Duodenal mucosa (tissue), 2 donors: Measurements from ENCODE around the gene PCID2.

Experiments
- H3K27ac ChIP-seq: one replicate; pipeline ENCODE4 v1.7.0; 2013; ENCODE audit warnings: low read depth, low read length
- H3K27me3 ChIP-seq, 2 donors: one replicate each; pipeline ENCODE4 v1.7.0; 2013; ENCODE audit warnings: low read length in 2 of 2, control low read depth in 1 of 2; ENCODE audit not compliant: insufficient read depth in 2 of 2, control insufficient read depth in 1 of 2
- H3K36me3 ChIP-seq, 2 donors: one replicate each; pipeline ENCODE4 v1.7.0; 2013; ENCODE audit warnings: low read length in 2 of 2, control low read depth in 1 of 2; ENCODE audit not compliant: insufficient read depth in 2 of 2, control insufficient read depth in 1 of 2
- H3K4me1 ChIP-seq, 2 donors: one replicate each; pipeline ENCODE4 v1.7.0; 2013; ENCODE audit warnings: low read length in 2 of 2, control low read depth in 1 of 2; ENCODE audit not compliant: insufficient read depth in 2 of 2, control insufficient read depth in 1 of 2
- H3K4me3 ChIP-seq, 2 donors: one replicate each; pipeline ENCODE4 v1.7.0; 2013; ENCODE audit warnings: low read length in 2 of 2, low read depth in 1 of 2
- H3K9ac ChIP-seq, 2 donors: one replicate each; pipeline ENCODE4 v1.7.0; 2013; ENCODE audit warnings: low read length in 2 of 2, low read depth in 1 of 2
- H3K9me3 ChIP-seq, 2 donors: one replicate each; pipeline ENCODE4 v1.7.0; 2013; ENCODE audit warnings: low read length in 2 of 2, control low read depth in 1 of 2; ENCODE audit not compliant: control insufficient read depth in 1 of 2

PCID2 gene

DNA sequence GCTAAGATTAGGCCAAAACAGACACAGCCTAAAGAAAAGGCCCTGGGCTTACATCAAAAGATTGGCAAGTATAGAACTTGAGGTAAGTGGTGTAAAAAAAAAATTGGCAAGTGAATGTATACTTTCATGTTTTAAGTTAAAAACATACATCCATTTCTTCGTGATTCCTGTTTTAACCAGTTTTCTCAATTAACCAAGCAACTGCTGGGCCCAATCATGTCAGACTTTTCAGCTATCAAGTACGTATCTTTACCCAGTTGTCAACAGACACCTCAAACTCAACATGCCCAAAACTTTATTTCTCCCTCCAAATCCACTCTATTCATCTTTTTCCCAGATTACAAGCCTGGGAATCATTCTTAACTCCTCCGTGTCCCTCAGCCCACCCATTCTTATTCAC lies 1.0 kb downstream of the PCID2 start:
- Histone ChIP-seq H3K9me3 (no peaks in the 10 kb centered on the region), H3K27ac (no peak overlapping the region), H3K36me3 (peaks cover 3 to 24% of the 10 kb centered on the region in 2 donors), H3K4me1 (peaks cover 19 to 28% of the 10 kb centered on the region in 2 donors), H3K4me3 (peak overlapping the region; percentile 89), H3K9ac (peak overlapping the region; percentile 81 to 96), H3K27me3 (no peaks in the 10 kb centered on the region)

DNA sequence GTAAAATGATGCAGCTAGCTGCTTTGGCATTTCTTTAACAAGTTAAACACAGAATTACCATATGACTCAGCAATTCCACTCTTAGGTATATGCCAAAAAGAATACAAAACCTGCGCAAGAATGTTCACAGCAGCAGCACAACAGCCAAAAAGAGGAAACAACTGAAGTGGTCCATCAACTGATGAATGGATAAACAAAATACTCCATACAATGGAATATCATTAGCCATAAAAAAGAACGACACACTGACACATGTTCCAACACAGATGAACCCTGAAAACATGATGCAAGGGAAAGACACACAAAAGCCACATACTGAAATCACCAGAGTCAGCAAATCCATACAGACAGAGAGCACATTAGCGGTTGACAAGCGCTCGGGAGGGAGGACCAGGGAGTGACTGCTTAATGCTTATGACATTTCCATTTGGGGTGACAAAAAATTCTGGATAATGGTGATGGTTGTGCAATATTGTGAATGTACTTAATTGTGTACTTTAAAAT lies 3.0 kb downstream of the PCID2 start:
- H3K4me3 ChIP-seq, result no peak overlapping the region
- H3K27me3 ChIP-seq, result no peaks in the 10 kb centered on the region
- no peaks in the 10 kb centered on the region for H3K9me3 ChIP-seq
- H3K36me3 ChIP-seq, result peaks cover 0 to 15% of the 10 kb centered on the region in 2 donors
- H3K27ac ChIP-seq, result no peak overlapping the region
- no peak overlapping the region for H3K9ac ChIP-seq
- peaks cover 9 to 21% of the 10 kb centered on the region in 2 donors for H3K4me1 ChIP-seq

- peaks cover 0 to 25% of the 10 kb centered on the region in 2 donors for H3K36me3 ChIP-seq
- H3K9ac ChIP-seq, result no peak overlapping the region
- H3K4me3 ChIP-seq, result no peak overlapping the region
- H3K27ac ChIP-seq, result no peak overlapping the region
- H3K27me3 ChIP-seq, result no peaks in the 10 kb centered on the region
- H3K4me1 ChIP-seq, result peaks cover 5 to 21% of the 10 kb centered on the region in 2 donors
- H3K9me3 ChIP-seq, result no peaks in the 10 kb centered on the region
Measured at GRCh38 chr13:113204378-113204734, 4.1 kb downstream of the PCID2 start.

DNA sequence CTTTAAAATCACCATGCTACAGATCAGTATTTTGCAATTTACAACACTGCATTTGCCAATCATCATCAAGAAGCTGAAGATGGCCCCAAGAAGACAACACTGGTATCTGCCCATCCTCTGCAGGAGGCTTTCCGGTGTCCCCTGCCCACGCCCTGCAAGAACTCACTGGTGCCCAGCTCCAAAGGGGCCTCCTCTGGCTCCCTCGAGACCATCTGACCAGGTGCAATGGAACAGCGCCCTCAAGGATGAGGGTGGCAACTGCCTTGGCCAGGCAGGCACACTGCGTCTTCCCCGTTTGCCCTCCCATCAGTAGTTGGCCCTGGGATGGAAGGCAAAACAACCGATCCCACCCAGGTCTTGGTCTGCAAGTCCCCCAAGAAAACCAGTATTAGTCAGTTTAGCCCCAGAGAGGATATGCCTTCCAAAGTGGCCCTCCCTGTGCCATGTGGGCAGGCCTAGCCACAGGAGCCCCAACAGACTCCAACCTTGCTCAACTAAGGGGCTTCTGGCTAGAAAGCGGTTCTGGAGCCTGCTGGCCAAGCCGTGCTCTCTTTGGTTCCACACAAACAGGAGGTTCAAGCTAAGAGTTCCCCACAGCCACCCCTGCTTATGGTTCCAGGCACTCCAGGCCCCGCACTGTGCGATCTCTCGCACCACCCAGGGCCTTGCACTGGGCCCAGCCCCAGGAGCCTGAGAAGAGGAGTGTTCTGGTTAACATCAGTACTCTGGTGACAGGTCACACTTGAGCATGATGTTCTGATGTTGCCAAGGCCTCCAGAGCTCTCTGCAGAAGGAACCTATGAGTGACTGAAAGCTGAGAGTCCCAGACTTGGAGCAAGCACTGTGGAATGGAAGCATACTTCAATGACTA lies 4.7 kb downstream of the PCID2 start:
- Histone ChIP-seq H3K27me3 (no peaks in the 10 kb centered on the region), H3K9me3 (no peaks in the 10 kb centered on the region), H3K9ac (no peak overlapping the region), H3K27ac (no peak overlapping the region), H3K4me1 (peaks cover 5 to 21% of the 10 kb centered on the region in 2 donors), H3K4me3 (no peak overlapping the region), H3K36me3 (peaks cover 0 to 31% of the 10 kb centered on the region in 2 donors)

DNA sequence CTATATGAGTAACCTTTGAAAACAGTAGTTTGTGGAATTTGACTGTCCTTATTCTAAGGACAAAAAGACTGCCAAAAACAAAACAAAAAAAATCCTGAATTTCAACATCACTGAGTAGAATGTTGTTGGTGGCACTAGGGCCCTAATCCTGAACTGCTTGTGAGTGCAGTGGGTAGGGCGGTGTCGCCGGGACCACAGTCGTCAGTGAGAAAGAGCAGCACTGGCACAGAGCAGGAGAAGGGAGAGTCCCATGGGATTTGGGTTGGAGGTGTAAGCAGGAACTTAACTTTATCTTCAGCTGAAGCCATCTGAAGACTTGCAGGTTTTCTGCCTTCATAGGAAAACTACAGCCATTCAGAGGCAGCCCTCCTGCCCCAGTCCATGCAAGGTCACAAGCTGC lies 5.6 kb downstream of the PCID2 start:
- H3K4me1 ChIP-seq, result peaks cover 5 to 20% of the 10 kb centered on the region in 2 donors
- no peak overlapping the region for H3K4me3 ChIP-seq
- no peaks in the 10 kb centered on the region for H3K9me3 ChIP-seq
- H3K27me3 ChIP-seq, result no peaks in the 10 kb centered on the region
- H3K9ac ChIP-seq, result no peak overlapping the region
- H3K27ac ChIP-seq, result no peak overlapping the region
- H3K36me3 ChIP-seq, result peaks cover 2 to 38% of the 10 kb centered on the region in 2 donors

DNA sequence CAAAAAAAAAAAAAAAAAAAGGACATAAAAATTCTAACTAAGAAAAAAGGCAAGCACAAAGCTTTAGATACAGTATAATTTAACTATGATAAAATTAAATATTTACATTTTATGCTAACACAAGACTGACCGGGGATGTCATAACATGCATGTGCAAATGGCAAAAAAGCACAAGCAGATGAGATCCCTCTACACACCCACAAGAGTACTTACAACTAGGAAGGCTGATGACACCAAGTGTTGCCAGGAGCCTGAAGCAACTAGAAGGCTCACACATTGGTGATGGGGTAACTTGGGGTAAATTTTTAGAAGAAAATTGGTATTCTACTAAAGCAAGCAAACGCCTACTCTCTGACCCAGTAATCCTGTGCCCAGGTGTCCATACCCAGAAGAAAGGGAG lies 6.7 kb downstream of the PCID2 start:
- Histone ChIP-seq H3K36me3 (peaks cover 13 to 49% of the 10 kb centered on the region in 2 donors), H3K9ac (no peak overlapping the region), H3K4me1 (peaks cover 2 to 9% of the 10 kb centered on the region in 2 donors), H3K27me3 (no peaks in the 10 kb centered on the region), H3K9me3 (no peaks in the 10 kb centered on the region), H3K27ac (no peak overlapping the region), H3K4me3 (no peak overlapping the region)

- no peak overlapping the region for H3K4me3 ChIP-seq
- no peaks in the 10 kb centered on the region for H3K4me1 ChIP-seq
- no peak overlapping the region for H3K27ac ChIP-seq
- no peaks in the 10 kb centered on the region for H3K27me3 ChIP-seq
- peaks cover 33 to 73% of the 10 kb centered on the region in 2 donors for H3K36me3 ChIP-seq
- no peaks in the 10 kb centered on the region for H3K9me3 ChIP-seq
- H3K9ac ChIP-seq, result no peak overlapping the region
Measured at GRCh38 chr13:113196970-113197737, 11.3 kb downstream of the PCID2 start.

DNA sequence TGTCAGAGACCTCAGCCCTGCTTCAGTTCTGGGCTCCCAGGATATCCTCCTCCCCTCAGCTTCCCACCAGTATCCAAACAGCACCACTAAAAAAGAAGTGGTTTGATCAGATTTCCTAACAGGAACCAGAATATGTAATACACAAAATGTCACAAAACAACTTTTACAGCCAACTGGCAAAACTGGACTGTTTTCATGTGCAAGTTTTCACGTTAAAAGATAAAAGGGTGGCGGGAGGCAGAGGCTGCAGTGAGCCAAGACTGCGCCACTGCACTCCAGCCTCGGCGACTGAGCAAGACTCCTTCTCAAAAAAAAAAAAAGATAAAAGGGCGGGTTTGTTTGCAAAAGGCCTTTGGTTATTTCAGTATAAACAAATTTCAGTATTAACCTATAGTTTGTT lies 13.1 kb downstream of the PCID2 start:
- H3K27ac ChIP-seq, result no peak overlapping the region
- H3K4me1 ChIP-seq, result no peaks in the 10 kb centered on the region
- H3K36me3 ChIP-seq, result peaks cover 37 to 89% of the 10 kb centered on the region in 2 donors
- no peak overlapping the region for H3K4me3 ChIP-seq
- no peaks in the 10 kb centered on the region for H3K9me3 ChIP-seq
- no peak overlapping the region for H3K9ac ChIP-seq
- H3K27me3 ChIP-seq, result no peaks in the 10 kb centered on the region

DNA sequence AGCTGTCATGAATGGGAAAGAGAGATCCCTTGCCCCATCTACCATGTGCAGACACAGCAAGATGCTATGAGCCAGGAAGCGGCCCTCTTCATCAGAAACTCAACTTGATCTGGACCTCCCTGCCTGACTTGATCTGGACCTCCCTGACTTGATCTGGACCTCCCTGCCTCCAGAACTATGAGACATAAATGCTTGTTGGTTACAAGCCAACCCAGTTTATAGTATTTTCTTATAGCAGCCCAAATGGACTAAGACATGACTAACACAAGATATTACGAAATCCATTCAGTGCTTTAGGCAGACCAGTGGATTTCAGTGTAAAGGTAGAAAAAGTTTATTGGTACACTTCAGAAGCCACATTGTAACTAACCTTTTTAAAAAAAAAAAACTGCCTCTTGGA lies 15.6 kb downstream of the PCID2 start:
- H3K9ac ChIP-seq, result no peak overlapping the region
- H3K4me1 ChIP-seq, result no peaks in the 10 kb centered on the region
- peaks cover 38 to 83% of the 10 kb centered on the region in 2 donors for H3K36me3 ChIP-seq
- no peaks in the 10 kb centered on the region for H3K9me3 ChIP-seq
- H3K27ac ChIP-seq, result no peak overlapping the region
- no peaks in the 10 kb centered on the region for H3K27me3 ChIP-seq
- no peak overlapping the region for H3K4me3 ChIP-seq

DNA sequence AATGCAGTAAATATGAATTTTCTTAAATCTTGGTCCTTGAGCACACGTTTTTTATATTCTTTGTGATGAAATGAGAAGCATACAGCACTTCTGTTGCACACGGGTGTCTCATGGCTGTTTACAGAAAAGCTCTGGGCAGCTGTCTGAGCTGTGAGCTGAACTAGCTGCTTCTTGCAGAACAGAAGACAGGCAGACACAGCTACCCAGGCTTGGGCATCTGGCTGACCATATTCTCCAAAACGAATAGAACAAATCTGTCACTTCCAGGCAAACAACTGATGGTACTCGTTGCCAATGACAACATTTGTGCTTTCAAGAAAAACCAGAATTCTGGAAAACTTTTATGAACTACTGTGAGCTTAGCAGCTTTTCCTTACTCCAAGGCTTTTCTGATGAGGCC lies 16.2 kb downstream of the PCID2 start:
- Histone ChIP-seq H3K4me1 (no peaks in the 10 kb centered on the region), H3K9ac (no peak overlapping the region), H3K36me3 (peaks cover 32 to 78% of the 10 kb centered on the region in 2 donors), H3K4me3 (no peak overlapping the region), H3K27me3 (no peaks in the 10 kb centered on the region), H3K9me3 (no peaks in the 10 kb centered on the region), H3K27ac (no peak overlapping the region)
